GM19238 (cell line): Measurements from ENCODE around the gene RSPH9.
A peak's percentile ranks its signal among the peaks of the same experiment; 100 is the strongest.
"Not testable (repeated sequence)": the region's sequence is repeated elsewhere in the genome, so short reads cannot be mapped to it uniquely, and the experiment has no call there.

Experiments used
- DNase-seq: peaks from one replicate; pipeline ENCODE4 v3.0.0; 2011; ENCODE audit warnings: low spot score; ENCODE audit not compliant: insufficient read length

Gene RSPH9

GRCh38 chr6:43629104-43629504, 15.7 kb upstream of the RSPH9 start, which contains the start of gene GTPBP2:
TSS of gene GTPBP2 (minus strand) at chr6:43629264. CDS start at chr6:43629162, 102 bp downstream.
- peak; percentile 89 for DNase-seq

- DNase-seq: peak; percentile 94
These were observed 15.1 kb upstream of the RSPH9 start for GRCh38 chr6:43629505-43630300.

- DNase-seq: no peak
These were observed 13.7 kb upstream of the RSPH9 start for GRCh38 chr6:43630980-43631619.

GRCh38 chr6:43633002-43633401, 11.8 kb upstream of the RSPH9 start:
- DNase-seq: not testable (repeated sequence)

GRCh38 chr6:43634702-43635303, 10.0 kb upstream of the RSPH9 start:
- no peak for DNase-seq

GRCh38 chr6:43635387-43636307, 9.2 kb upstream of the RSPH9 start, which contains the start of gene MAD2L1BP:
TSS of gene MAD2L1BP (plus strand) at chr6:43635840. CDS start at chr6:43635876, 36 bp downstream.
- DNase-seq: peak; percentile 76

GRCh38 chr6:43636308-43636659, 8.6 kb upstream of the RSPH9 start:
- no peak for DNase-seq

GRCh38 chr6:43639984-43640800, 4.6 kb upstream of the RSPH9 start:
- no peak for DNase-seq

- DNase-seq: no peak
These were observed 753 bp downstream of the RSPH9 start for GRCh38 chr6:43645613-43645964.

- no peak for DNase-seq
These were observed 2.8 kb downstream of the RSPH9 start for GRCh38 chr6:43647613-43648012.

- DNase-seq: no peak
These were observed 3.4 kb downstream of the RSPH9 start for GRCh38 chr6:43648248-43648647.

- DNase-seq: not testable (repeated sequence)
These were observed 8.0 kb downstream of the RSPH9 start for GRCh38 chr6:43652822-43653221.

- no peak for DNase-seq
These were observed 12.5 kb downstream of the RSPH9 start for GRCh38 chr6:43657221-43657802.

- DNase-seq: no peak
These were observed 13.3 kb downstream of the RSPH9 start for GRCh38 chr6:43658161-43658560.

- not testable (repeated sequence) for DNase-seq
These were observed 18.1 kb downstream of the RSPH9 start for GRCh38 chr6:43662948-43663347.

GRCh38 chr6:43665376-43665775, 20.5 kb downstream of the RSPH9 start:
- DNase-seq: no peak

GRCh38 chr6:43666196-43666920, 21.5 kb downstream of the RSPH9 start:
- DNase-seq: no peak

GRCh38 chr6:43667245-43668150, 22.7 kb downstream of the RSPH9 start:
- DNase-seq: peak; percentile 70
